ENCODE results near the gene SERGEF.

Gene SERGEF

DNA sequence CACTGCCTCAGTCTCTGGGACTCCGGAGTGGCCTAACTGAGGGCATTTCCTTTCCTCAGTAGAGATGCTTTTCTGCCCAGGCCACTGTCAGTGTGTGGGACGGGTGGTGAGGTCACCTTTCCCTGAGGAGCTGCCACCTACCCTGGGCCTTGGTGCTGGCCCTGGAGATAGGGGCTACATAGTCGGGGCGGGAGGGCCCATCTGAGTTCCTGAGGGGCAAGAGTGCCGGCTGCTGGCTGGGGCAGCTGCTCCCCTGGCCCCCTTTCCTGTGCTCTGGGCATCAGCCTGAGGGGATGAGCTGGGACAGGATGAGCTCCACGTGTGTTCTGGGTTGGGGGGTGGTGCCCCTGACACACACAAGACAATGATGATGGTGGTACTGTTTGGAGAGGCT is 272.9 kb downstream of the SERGEF start:
- Histone ChIP-seq H3K4me2 (ENCODE audit: low read length) (no peak overlapping the region), H3K27me3 (ENCODE audit: control insufficient read depth, low read length) (peaks cover 4% of the 10 kb centered on the region; the same call in 1 of the 2 replicates), H3K4me1 (ENCODE audit: control insufficient read depth, low read length) (no peaks in the 10 kb centered on the region), H3K9me3 (ENCODE audit: control insufficient read depth, insufficient read depth, low read length) (no peaks in the 10 kb centered on the region), H3K4me3 (ENCODE audit: low read length) (no peak overlapping the region), H3K36me3 (ENCODE audit: control insufficient read depth, low read length) (no peaks in the 10 kb centered on the region), H3K79me2 (ENCODE audit: control insufficient read depth, low read length) (no peaks in the 10 kb centered on the region), H3K9me2 (replicated peaks; ENCODE audit: control insufficient read depth, low read length) (no peaks in the 10 kb centered on the region), H3F3A (ENCODE audit: control insufficient read depth, insufficient read depth) (no peaks in the 10 kb centered on the region), H4K20me1 (ENCODE audit: control insufficient read depth, insufficient read depth, low read depth, low read length) (no peaks in the 10 kb centered on the region), H3K27ac (ENCODE audit: low read depth, low read length) (no peak overlapping the region)
- TF ChIP-seq, protein P1, sequence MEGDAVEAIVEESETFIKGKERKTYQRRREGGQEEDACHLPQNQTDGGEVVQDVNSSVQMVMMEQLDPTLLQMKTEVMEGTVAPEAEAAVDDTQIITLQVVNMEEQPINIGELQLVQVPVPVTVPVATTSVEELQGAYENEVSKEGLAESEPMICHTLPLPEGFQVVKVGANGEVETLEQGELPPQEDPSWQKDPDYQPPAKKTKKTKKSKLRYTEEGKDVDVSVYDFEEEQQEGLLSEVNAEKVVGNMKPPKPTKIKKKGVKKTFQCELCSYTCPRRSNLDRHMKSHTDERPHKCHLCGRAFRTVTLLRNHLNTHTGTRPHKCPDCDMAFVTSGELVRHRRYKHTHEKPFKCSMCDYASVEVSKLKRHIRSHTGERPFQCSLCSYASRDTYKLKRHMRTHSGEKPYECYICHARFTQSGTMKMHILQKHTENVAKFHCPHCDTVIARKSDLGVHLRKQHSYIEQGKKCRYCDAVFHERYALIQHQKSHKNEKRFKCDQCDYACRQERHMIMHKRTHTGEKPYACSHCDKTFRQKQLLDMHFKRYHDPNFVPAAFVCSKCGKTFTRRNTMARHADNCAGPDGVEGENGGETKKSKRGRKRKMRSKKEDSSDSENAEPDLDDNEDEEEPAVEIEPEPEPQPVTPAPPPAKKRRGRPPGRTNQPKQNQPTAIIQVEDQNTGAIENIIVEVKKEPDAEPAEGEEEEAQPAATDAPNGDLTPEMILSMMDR (IDR thresholded peaks at IDR 0.05; ENCODE audit: low read depth, low read length, poor library complexity, severe bottlenecking) = no peak
- TF ChIP-seq EZH2phosphoT487 (IDR thresholded peaks at IDR 0.05; ENCODE audit: borderline replicate concordance, low read length) = no peak

DNA sequence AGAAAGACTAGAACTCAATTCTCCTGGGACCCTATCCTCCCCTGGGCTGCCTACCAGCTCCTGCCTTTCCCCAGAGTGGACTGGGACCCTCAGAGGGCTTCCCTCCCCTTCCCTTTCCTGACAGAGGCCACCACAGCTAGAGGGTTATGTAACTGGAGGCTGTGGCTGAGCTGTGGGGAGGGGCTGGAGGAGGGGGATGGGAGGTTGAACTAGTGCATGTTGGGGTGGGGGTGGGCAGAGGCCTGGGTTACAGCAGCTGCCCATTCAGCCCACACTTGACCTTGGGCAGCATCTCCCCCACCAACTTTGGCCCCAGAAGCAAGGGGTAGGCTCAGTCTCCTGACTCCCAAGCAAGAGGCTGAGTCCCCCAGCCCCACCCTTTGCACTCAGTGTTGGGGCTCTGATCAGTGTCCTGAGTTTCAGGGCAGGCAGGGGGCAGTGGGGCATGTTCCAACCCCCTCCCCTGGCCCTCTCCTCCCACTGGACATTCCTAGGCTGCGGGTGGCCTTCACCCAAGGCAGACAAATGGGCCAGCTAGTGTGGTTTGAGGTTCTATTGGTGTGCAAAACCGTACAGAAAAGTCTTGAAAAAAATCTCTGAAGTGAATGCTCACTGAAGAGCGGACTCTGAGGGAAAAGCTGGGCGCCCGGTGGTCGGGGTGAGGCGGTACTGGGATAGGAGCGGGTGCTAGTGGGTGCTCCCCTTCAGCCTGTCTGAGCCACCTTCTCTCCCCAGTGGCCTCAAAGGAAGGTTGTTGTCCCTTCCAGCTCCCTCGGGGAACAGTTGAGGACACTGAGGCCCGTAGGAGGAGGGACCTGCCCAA is 274.5 kb downstream of the SERGEF start:
- H3K4me3 ChIP-seq (ENCODE audit: low read length) = no peak overlapping the region
- H3K27me3 ChIP-seq (ENCODE audit: control insufficient read depth, low read length) = peaks cover 12% of the 10 kb centered on the region
- H3K79me2 ChIP-seq (ENCODE audit: control insufficient read depth, low read length) = no peaks in the 10 kb centered on the region
- H3K27ac ChIP-seq (ENCODE audit: low read depth, low read length) = no peak overlapping the region
- no peaks in the 10 kb centered on the region for H3K9me2 ChIP-seq (replicated peaks; ENCODE audit: control insufficient read depth, low read length)
- H3K36me3 ChIP-seq (ENCODE audit: control insufficient read depth, low read length) = no peaks in the 10 kb centered on the region
- H3F3A ChIP-seq (ENCODE audit: control insufficient read depth, insufficient read depth) = no peaks in the 10 kb centered on the region
- no peak overlapping the region for H3K4me2 ChIP-seq (ENCODE audit: low read length)
- no peaks in the 10 kb centered on the region for H4K20me1 ChIP-seq (ENCODE audit: control insufficient read depth, insufficient read depth, low read depth, low read length)
- no peaks in the 10 kb centered on the region for H3K4me1 ChIP-seq (ENCODE audit: control insufficient read depth, low read length)
- no peaks in the 10 kb centered on the region for H3K9me3 ChIP-seq (ENCODE audit: control insufficient read depth, insufficient read depth, low read length)
- TF ChIP-seq EZH2phosphoT487 (IDR thresholded peaks at IDR 0.05; ENCODE audit: borderline replicate concordance, low read length) = no peak
- TF ChIP-seq, protein P1 (IDR thresholded peaks at IDR 0.05; ENCODE audit: low read depth, low read length, poor library complexity, severe bottlenecking) = no peak
